Hematopoietic multipotent progenitor cell treated with erythropoietin and hydrocortisone succinate and interleukin-3 and kit ligand, for 17 days (in vitro differentiated cells): Measurements from ENCODE around the gene ZNF81.
"Not testable (repeated sequence)": the region's sequence is repeated elsewhere in the genome, so short reads cannot be mapped to it uniquely, and the experiment has no call there.

Experiments
- DNase-seq: peaks from one replicate; pipeline ENCODE4 v3.0.0-alpha.2; 2015; ENCODE audit warnings: low spot score

ZNF81 gene

GRCh38 chrX:47836164-47837072 is at the start of gene ZNF81:
Gene ZNF81 (plus strand): TSS chrX:47836902. CDS start chrX:47846268, 9,366 bp downstream.
- DNase-seq, result peak; percentile 91

- DNase-seq, result no peak
Measured at GRCh38 chrX:47796433-47796906, 40.2 kb upstream of the ZNF81 start.

- DNase-seq, result no peak
Measured at GRCh38 chrX:47797084-47797483, 39.6 kb upstream of the ZNF81 start.

GRCh38 chrX:47798861-47799260 is 37.8 kb upstream of the ZNF81 start:
- no peak for DNase-seq

- no peak for DNase-seq
Measured at GRCh38 chrX:47802589-47802988, 34.1 kb upstream of the ZNF81 start.

- DNase-seq, result not testable (repeated sequence)
Measured at GRCh38 chrX:47803103-47803502, 33.6 kb upstream of the ZNF81 start.

- DNase-seq, result no peak
Measured at GRCh38 chrX:47804315-47804714, 32.4 kb upstream of the ZNF81 start.

GRCh38 chrX:47805844-47806243 is 30.9 kb upstream of the ZNF81 start:
- DNase-seq, result not testable (repeated sequence)

GRCh38 chrX:47806415-47807271 is 30.1 kb upstream of the ZNF81 start:
- DNase-seq, result not testable (repeated sequence)

GRCh38 chrX:47807272-47807538 is 29.5 kb upstream of the ZNF81 start:
- not testable (repeated sequence) for DNase-seq

GRCh38 chrX:47807548-47807947 is 29.2 kb upstream of the ZNF81 start:
- DNase-seq, result no peak

- no peak for DNase-seq
Measured at GRCh38 chrX:47808904-47809788, 27.6 kb upstream of the ZNF81 start.

- peak; percentile 30 for DNase-seq
Measured at GRCh38 chrX:47814851-47815250, 21.9 kb upstream of the ZNF81 start.

- DNase-seq, result peak; percentile 34
Measured at GRCh38 chrX:47815901-47816845, 20.5 kb upstream of the ZNF81 start.

GRCh38 chrX:47817421-47817820 is 19.3 kb upstream of the ZNF81 start:
- DNase-seq, result peak; percentile 36

GRCh38 chrX:47817897-47818296 is 18.8 kb upstream of the ZNF81 start:
- DNase-seq, result no peak

- no peak for DNase-seq
Measured at GRCh38 chrX:47828984-47829383, 7.7 kb upstream of the ZNF81 start.

GRCh38 chrX:47831788-47832187 is 4.9 kb upstream of the ZNF81 start:
- DNase-seq, result peak; percentile 68

GRCh38 chrX:47838361-47838760 is 1.7 kb downstream of the ZNF81 start:
- DNase-seq, result no peak

GRCh38 chrX:47840111-47840510 is 3.4 kb downstream of the ZNF81 start:
- no peak for DNase-seq

- DNase-seq, result no peak
Measured at GRCh38 chrX:47843363-47843762, 6.7 kb downstream of the ZNF81 start.
